Memory B cell (primary cell): ENCODE measurements around the gene KNCN.
A peak's percentile ranks its signal among the peaks of the same experiment; 100 is the strongest.

Experiments used
- ATAC-seq: fragments of 150-1000 bp; cut with Tn5 transposase; 2 replicates; pipeline ENCODE4 v1.10.0; 2021; ENCODE audit warnings: low read depth, mild to moderate bottlenecking, moderate library complexity
- DNase-seq, 2 donors: peaks; one replicate each; pipeline ENCODE4 v3.0.0; 2022; ENCODE audit warnings: low spot score in 2 of 2
- H3K27ac Mint-ChIP-seq: one replicate; pipeline ENCODE4 v1.8.0; 2022; ENCODE audit warnings: mild to moderate bottlenecking, moderate library complexity, mixed read lengths
- H3K27me3 Mint-ChIP-seq: one replicate; pipeline ENCODE4 v1.8.0; 2022; ENCODE audit warnings: mixed read lengths
- H3K36me3 Mint-ChIP-seq: one replicate; pipeline ENCODE4 v1.8.0; 2022; ENCODE audit warnings: mild to moderate bottlenecking, mixed read lengths
- H3K4me1 Mint-ChIP-seq: one replicate; pipeline ENCODE4 v1.8.0; 2022; ENCODE audit warnings: mixed read lengths
- H3K4me3 Mint-ChIP-seq: one replicate; pipeline ENCODE4 v1.8.0; 2022; ENCODE audit warnings: mild to moderate bottlenecking, moderate library complexity, mixed read lengths
- H3K9me3 Mint-ChIP-seq: one replicate; pipeline ENCODE4 v1.8.0; 2022; ENCODE audit warnings: mixed read lengths

The KNCN gene

GRCh38 chr1:46557403-46557802 is 6.0 kb upstream of the KNCN start:
- Mint-ChIP-seq H3K36me3 (peaks cover 5% of the 10 kb centered on the region), H3K9me3 (no peaks in the 10 kb centered on the region), H3K27ac (no peak overlapping the region), H3K27me3 (peaks cover 3% of the 10 kb centered on the region), H3K4me1 (no peaks in the 10 kb centered on the region), H3K4me3 (no peak overlapping the region)
- ATAC-seq (peak; percentile 35), DNase-seq (no peak)

- no peaks in the 10 kb centered on the region for H3K4me1 Mint-ChIP-seq
- H3K9me3 Mint-ChIP-seq, result no peaks in the 10 kb centered on the region
- H3K27ac Mint-ChIP-seq, result no peak overlapping the region
- H3K27me3 Mint-ChIP-seq, result peaks cover 3% of the 10 kb centered on the region
- H3K36me3 Mint-ChIP-seq, result peaks cover 4% of the 10 kb centered on the region
- no peak overlapping the region for H3K4me3 Mint-ChIP-seq
- no peak for DNase-seq
- ATAC-seq, result no peak
Observed at GRCh38 chr1:46556822-46557221, 5.4 kb upstream of the KNCN start.

GRCh38 chr1:46555826-46556619 is 4.6 kb upstream of the KNCN start:
- no peak for DNase-seq
- peaks cover 7% of the 10 kb centered on the region for H3K27me3 Mint-ChIP-seq
- no peak overlapping the region for H3K4me3 Mint-ChIP-seq
- no peak overlapping the region for H3K27ac Mint-ChIP-seq
- peaks cover 4% of the 10 kb centered on the region for H3K36me3 Mint-ChIP-seq
- ATAC-seq, result no peak
- H3K4me1 Mint-ChIP-seq, result no peaks in the 10 kb centered on the region
- no peaks in the 10 kb centered on the region for H3K9me3 Mint-ChIP-seq

- peaks cover 2% of the 10 kb centered on the region for H3K36me3 Mint-ChIP-seq
- H3K27me3 Mint-ChIP-seq, result peaks cover 11% of the 10 kb centered on the region
- ATAC-seq (no peak), DNase-seq (no peak)
- no peaks in the 10 kb centered on the region for H3K9me3 Mint-ChIP-seq
- H3K4me1 Mint-ChIP-seq, result peaks cover 3% of the 10 kb centered on the region
- no peak overlapping the region for H3K4me3 Mint-ChIP-seq
- no peak overlapping the region for H3K27ac Mint-ChIP-seq
Observed at GRCh38 chr1:46554597-46555381, 3.3 kb upstream of the KNCN start.

- DNase-seq (no peak), ATAC-seq (no peak)
- peaks cover 17% of the 10 kb centered on the region for H3K27me3 Mint-ChIP-seq
- H3K9me3 Mint-ChIP-seq, result no peaks in the 10 kb centered on the region
- H3K27ac Mint-ChIP-seq, result no peak overlapping the region
- H3K4me3 Mint-ChIP-seq, result no peak overlapping the region
- H3K4me1 Mint-ChIP-seq, result peaks cover 9% of the 10 kb centered on the region
- H3K36me3 Mint-ChIP-seq, result peaks cover 2% of the 10 kb centered on the region
Observed at GRCh38 chr1:46554236-46554596, 2.8 kb upstream of the KNCN start.

- peaks cover 2% of the 10 kb centered on the region for H3K36me3 Mint-ChIP-seq
Observed at GRCh38 chr1:46553506-46553905, 2.1 kb upstream of the KNCN start.

GRCh38 chr1:46552357-46553237 is 1.1 kb upstream of the KNCN start:
- DNase-seq (no peak), ATAC-seq (no peak)
- no peaks in the 10 kb centered on the region for H3K9me3 Mint-ChIP-seq
- H3K27ac Mint-ChIP-seq, result no peak overlapping the region
- H3K4me1 Mint-ChIP-seq, result peaks cover 9% of the 10 kb centered on the region
- no peak overlapping the region for H3K4me3 Mint-ChIP-seq
- no peaks in the 10 kb centered on the region for H3K36me3 Mint-ChIP-seq
- peaks cover 18% of the 10 kb centered on the region for H3K27me3 Mint-ChIP-seq

More at GRCh38 chr1:46553506-46553905, 2.1 kb upstream of the KNCN start:
- H3K4me1 Mint-ChIP-seq, result peaks cover 9% of the 10 kb centered on the region
- H3K27ac Mint-ChIP-seq, result no peak overlapping the region
- peaks cover 18% of the 10 kb centered on the region for H3K27me3 Mint-ChIP-seq
- DNase-seq, result no peak
- no peak for ATAC-seq
- H3K9me3 Mint-ChIP-seq, result no peaks in the 10 kb centered on the region
- H3K4me3 Mint-ChIP-seq, result no peak overlapping the region

- H3K4me3 Mint-ChIP-seq, result no peak overlapping the region
- ATAC-seq, result no peak
Observed at GRCh38 chr1:46550751-46551231, 656 bp downstream of the KNCN start.

GRCh38 chr1:46549697-46550681 is 1.5 kb downstream of the KNCN start:
- H3K4me3 Mint-ChIP-seq, result no peak overlapping the region
- H3K27ac Mint-ChIP-seq, result peak overlapping the region; percentile 89
- H3K27me3 Mint-ChIP-seq, result peaks cover 30% of the 10 kb centered on the region
- H3K9me3 Mint-ChIP-seq, result no peaks in the 10 kb centered on the region
- DNase-seq (no peak), ATAC-seq (peak; percentile 84)
- H3K36me3 Mint-ChIP-seq, result no peaks in the 10 kb centered on the region
- peaks cover 9% of the 10 kb centered on the region for H3K4me1 Mint-ChIP-seq

More at GRCh38 chr1:46550751-46551231, 656 bp downstream of the KNCN start:
- Mint-ChIP-seq H3K27ac (no peak overlapping the region), H3K36me3 (no peaks in the 10 kb centered on the region), H3K4me1 (peaks cover 9% of the 10 kb centered on the region), H3K27me3 (peaks cover 25% of the 10 kb centered on the region), H3K9me3 (no peaks in the 10 kb centered on the region)
- no peak for DNase-seq

- no peak overlapping the region for H3K27ac Mint-ChIP-seq
- H3K4me3 Mint-ChIP-seq, result no peak overlapping the region
- H3K4me1 Mint-ChIP-seq, result peaks cover 11% of the 10 kb centered on the region
- DNase-seq (no peak), ATAC-seq (peak; percentile 28)
- H3K9me3 Mint-ChIP-seq, result no peaks in the 10 kb centered on the region
- no peaks in the 10 kb centered on the region for H3K36me3 Mint-ChIP-seq
- H3K27me3 Mint-ChIP-seq, result peaks cover 39% of the 10 kb centered on the region
Observed at GRCh38 chr1:46547481-46548383, 3.7 kb downstream of the KNCN start.

- Mint-ChIP-seq H3K27me3 (peaks cover 42% of the 10 kb centered on the region), H3K4me1 (peaks cover 11% of the 10 kb centered on the region), H3K36me3 (no peaks in the 10 kb centered on the region), H3K9me3 (no peaks in the 10 kb centered on the region), H3K27ac (no peak overlapping the region), H3K4me3 (no peak overlapping the region)
- no peak for ATAC-seq
- no peak for DNase-seq
Observed at GRCh38 chr1:46546210-46546609, 5.2 kb downstream of the KNCN start.

GRCh38 chr1:46545784-46546183 is 5.7 kb downstream of the KNCN start:
- Mint-ChIP-seq H3K27ac (no peak overlapping the region), H3K4me3 (no peak overlapping the region), H3K9me3 (no peaks in the 10 kb centered on the region)

More at GRCh38 chr1:46545784-46546183, 5.7 kb downstream of the KNCN start:
- H3K36me3 Mint-ChIP-seq, result no peaks in the 10 kb centered on the region
- ATAC-seq (no peak), DNase-seq (no peak)
- H3K27me3 Mint-ChIP-seq, result peaks cover 42% of the 10 kb centered on the region
- H3K4me1 Mint-ChIP-seq, result peaks cover 11% of the 10 kb centered on the region
